HG02642 (cell line): Measurements from ENCODE around the gene SKIC2.
"Not testable (repeated sequence)": the region's sequence is repeated elsewhere in the genome, so short reads cannot be mapped to it uniquely, and the experiment has no call there.

Experiments used
- ATAC-seq: cut with Tn5 transposase; IDR thresholded peaks from one replicate; pipeline ENCODE4 v1.9.1; 2021; ENCODE audit warnings: mild to moderate bottlenecking; ENCODE audit not compliant: unreplicated experiment, poor library complexity

The SKIC2 gene

GRCh38 chr6:32002546-32003268, 43.7 kb downstream of the SKIC2 start:
- ATAC-seq = not testable (repeated sequence)

- ATAC-seq = not testable (repeated sequence)
These were observed 44.3 kb downstream of the SKIC2 start for GRCh38 chr6:32003301-32003700.

DNA sequence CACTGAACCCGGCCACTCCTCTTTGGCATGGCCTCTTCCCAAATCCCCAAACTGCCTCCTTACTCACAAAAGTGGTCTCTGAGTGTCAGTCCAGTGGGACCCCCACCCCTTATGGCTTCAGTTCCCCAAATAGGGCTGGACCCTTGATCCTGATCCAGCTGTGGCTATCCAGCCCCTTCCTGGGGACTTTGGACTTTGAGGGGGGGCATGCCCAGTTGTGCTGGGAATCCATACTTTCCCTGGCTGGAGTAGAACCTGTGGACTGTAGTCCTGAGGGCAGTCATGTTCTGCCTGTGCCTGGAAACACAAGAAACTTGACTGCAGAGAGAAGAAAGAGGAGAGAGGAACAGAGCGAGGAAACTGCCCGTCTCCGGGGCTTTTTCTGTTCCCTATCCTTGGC, 45.4 kb downstream of the SKIC2 start:
- not testable (repeated sequence) for ATAC-seq

DNA sequence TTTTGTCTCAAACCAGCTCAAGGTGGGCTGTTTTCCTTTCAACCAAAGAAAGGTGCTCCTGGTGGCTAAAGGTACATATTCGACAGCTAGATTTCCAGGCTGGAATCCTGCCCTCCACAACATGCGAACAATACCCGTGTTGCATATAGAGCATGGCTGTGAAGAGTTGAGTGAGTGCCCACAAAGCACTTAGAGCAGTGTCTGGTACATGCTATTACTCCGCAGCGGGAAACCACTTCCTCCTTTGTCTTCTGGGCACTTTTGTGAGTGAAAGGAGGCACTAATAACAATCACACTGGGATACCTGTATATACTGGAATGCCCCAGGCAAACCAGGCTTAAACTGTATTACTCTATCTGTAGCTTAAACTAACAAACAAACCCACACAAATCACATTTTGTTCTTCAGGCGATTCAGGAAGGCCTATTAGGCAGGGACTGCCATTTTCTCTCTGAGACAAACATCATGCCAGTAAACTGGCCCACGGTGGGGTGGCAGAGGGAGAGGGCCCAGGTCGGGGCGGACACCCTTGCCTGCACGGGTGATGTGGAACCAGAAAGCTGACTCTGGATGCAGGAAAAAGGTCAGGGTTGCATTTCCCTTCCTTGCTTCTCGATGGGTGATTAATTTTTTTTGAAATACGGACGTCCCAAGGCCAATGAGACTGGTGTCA, 46.0 kb downstream of the SKIC2 start:
- ATAC-seq = not testable (repeated sequence)

- ATAC-seq = not testable (repeated sequence)
These were observed 46.5 kb downstream of the SKIC2 start for GRCh38 chr6:32005538-32005880.

DNA sequence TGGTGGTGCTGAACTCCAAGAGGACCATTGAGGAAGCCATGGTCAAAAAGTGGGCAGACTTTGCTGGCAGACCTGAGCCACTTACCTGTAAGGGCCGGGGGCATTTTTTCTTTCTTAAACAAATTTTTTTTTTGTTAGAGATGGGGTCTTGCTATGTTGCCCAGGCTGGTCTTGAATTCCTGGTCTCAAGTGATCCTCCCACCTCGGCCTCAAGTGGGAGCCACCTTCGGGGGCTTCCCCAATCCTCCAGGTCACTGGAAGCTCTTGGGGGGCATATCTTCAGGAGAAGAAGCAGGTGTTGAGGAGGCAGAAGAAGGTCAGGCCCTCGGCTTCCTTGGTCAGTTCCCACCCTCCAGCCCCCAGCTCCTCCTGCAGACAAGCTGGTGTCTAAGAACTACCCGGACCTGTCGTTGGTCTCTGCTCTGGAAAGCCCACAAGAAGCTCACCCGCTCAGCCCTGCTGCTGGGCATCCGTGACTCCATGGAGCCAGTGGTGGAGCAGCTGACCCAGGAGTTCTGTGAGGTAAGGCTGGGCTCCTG, 47.1 kb downstream of the SKIC2 start:
- not testable (repeated sequence) for ATAC-seq

DNA sequence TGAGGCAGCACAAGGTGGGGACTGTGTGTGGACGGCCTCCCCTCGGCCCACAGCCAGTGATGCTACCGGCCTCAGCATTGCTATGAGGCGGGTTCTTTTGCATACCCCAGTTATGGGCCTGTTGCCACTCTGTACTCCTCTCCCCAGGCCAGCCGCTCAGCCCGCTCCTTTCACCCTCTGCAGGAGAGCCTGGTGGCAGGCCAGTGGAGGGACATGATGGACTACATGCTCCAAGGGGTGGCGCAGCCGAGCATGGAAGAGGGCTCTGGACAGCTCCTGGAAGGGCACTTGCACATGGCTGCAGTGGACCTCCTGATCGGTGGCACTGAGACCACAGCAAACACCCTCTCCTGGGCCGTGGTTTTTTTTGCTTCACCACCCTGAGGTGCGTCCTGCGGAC, 48.1 kb downstream of the SKIC2 start:
- not testable (repeated sequence) for ATAC-seq

GRCh38 chr6:32008037-32008436, 49.1 kb downstream of the SKIC2 start:
- not testable (repeated sequence) for ATAC-seq

DNA sequence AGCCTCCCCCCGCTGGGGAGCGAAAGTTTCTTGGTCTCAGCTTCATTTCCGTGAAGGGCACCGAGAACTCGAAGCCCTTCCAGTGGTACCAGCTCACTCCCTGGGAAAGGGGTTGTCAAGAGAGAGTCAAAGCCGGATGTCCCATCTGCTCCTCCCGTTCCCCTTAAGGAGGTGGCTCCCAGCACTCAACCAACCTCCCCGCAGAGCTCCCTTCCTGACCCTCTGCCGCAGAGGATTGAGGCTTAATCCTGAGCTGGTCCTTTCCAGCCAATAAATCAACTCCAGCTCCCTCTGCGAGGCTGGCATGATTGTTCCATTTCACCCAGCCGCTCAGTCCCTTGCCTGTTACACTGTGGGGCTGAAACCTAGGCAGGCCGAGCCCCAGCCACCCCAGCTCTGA, 49.6 kb downstream of the SKIC2 start:
- ATAC-seq = not testable (repeated sequence)

GRCh38 chr6:32009537-32009936, 50.6 kb downstream of the SKIC2 start:
- ATAC-seq = not testable (repeated sequence)

- not testable (repeated sequence) for ATAC-seq
These were observed 52.0 kb downstream of the SKIC2 start for GRCh38 chr6:32010856-32011530.

GRCh38 chr6:32012941-32013617, 54.1 kb downstream of the SKIC2 start:
- ATAC-seq = not testable (repeated sequence)

DNA sequence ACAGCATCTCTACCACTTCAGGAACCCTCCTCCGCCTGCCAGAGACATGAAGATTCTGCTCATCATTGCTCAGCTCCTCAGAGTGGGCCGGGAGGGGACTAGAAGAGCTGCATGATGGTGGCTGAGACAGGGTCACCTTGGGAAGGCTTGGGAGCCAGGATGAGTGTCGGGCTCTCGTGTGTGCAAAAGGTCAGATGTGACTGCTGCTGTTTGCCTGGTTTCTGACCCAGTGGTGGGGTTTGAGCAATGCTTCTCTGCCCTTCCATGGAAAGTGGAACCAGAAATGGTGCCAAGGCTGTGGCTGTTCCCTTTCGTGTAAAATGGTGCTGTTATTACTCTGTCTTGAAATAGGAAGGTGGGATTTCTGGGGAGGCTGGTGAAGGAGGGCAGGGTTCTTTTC, 54.8 kb downstream of the SKIC2 start:
- ATAC-seq = not testable (repeated sequence)

DNA sequence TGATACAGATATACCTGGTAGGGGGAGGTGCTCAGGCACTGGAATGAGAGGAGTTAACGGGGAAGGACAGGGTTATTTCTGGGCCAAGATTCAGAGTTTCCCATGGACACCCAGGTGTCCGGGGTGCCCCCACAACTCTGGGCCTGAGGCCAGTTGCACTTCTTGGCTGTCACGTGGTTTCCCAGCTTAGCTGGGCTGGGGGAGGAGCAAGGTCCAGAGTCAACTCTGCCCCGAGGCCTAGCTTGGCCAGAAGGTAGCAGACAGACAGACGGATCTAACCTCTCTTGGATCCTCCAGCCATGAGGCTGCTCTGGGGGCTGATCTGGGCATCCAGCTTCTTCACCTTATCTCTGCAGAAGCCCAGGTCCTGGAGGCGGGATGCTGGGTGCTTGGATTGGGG, 55.6 kb downstream of the SKIC2 start, which contains the start of gene C4B:
Gene C4B (plus strand): TSS at position 249 of the 400 bp plus-strand sequence. CDS start 51 bp downstream, at position 300.
- ATAC-seq = not testable (repeated sequence)
